Measurements from ENCODE around the gene LRRC23. TPM values are rescaled to one million over a fixed set of nuclear protein-coding genes. Genes with fewer than 3 reads are reported as not detected.
A peak's percentile ranks its signal among the peaks of the same experiment; 100 is the strongest.

The LRRC23 gene
- total and polyA plus RNA-seq, 2 of the 4 experiments (the other 2 are of a cell fraction), result 11.1 to 11.4 TPM

- ATAC-seq (ENCODE audit: low read depth), result no peak
- ChIA-PET POLR2A (ENCODE audit: unreplicated experiment) (interaction anchor here (0.7 kb wide), 1 partner anchor 401 kb away, joined by 3 read pairs; no protein-coding TSS in a partner anchor), CTCF (no interaction called here)
- Histone ChIP-seq H3K18ac (ENCODE audit: low read depth, low read length) (no peak overlapping the region), H3K4ac (ENCODE audit: low read depth, low read length) (no peak overlapping the region), H4K91ac (ENCODE audit: insufficient read depth, low read depth, low read length) (no peak overlapping the region), H3K27ac (ENCODE audit: insufficient read depth, low read length) (no peak overlapping the region), H4K5ac (ENCODE audit: low read depth, low read length) (no peak overlapping the region), H4K20me1 (ENCODE audit: insufficient read depth, low read length) (peaks cover 9% of the 10 kb centered on the region; the same call in 1 of the 2 replicates), H3K9ac (ENCODE audit: low read depth, low read length) (no peak overlapping the region), H3K14ac (replicated peaks; ENCODE audit: low read depth, low read length) (no peak overlapping the region), H4K8ac (ENCODE audit: low read depth in 2 of 2, low read length in 2 of 2) (no peak overlapping the region), H3K4me2 (ENCODE audit: low read depth, low read length) (no peak overlapping the region), H2BK120ac (ENCODE audit: low read depth, low read length) (no peak overlapping the region), H2AK5ac (ENCODE audit: low read depth, low read length) (no peak overlapping the region), H3K4me3 (ENCODE audit: insufficient read depth, low read depth, low read length) (no peak overlapping the region), H3K23ac (ENCODE audit: low read depth, low read length) (no peak overlapping the region), H3K36me3 (ENCODE audit: control insufficient read depth, insufficient read depth, low read length) (peaks cover 58% of the 10 kb centered on the region), H2AK9ac (replicated peaks; ENCODE audit: low read depth, low read length, poor library complexity) (peak overlapping the region; percentile 11), H2BK20ac (ENCODE audit: low read depth, low read length) (no peak overlapping the region), H3K9me3 (ENCODE audit: control insufficient read depth, insufficient read depth, low read length) (no peaks in the 10 kb centered on the region), H3K27me3 (ENCODE audit: control insufficient read depth, insufficient read depth, low read length) (no peaks in the 10 kb centered on the region), H2AFZ (replicated peaks; ENCODE audit: low read length, poor library complexity) (no peak overlapping the region), H3K79me1 (ENCODE audit: low read depth in 1 of 2, low read length in 2 of 2) (peaks cover 13 to 51% of the 10 kb centered on the region in 2 experiments; a peak in 3 of 4 replicates), H3K9me1 (ENCODE audit: insufficient read depth, low read length) (no peaks in the 10 kb centered on the region), H3K4me1 (ENCODE audit: control insufficient read depth, insufficient read depth, low read length) (peaks cover 2% of the 10 kb centered on the region; the same call in 1 of the 2 replicates), H2BK5ac (ENCODE audit: low read depth, low read length, poor library complexity, severe bottlenecking) (no peak overlapping the region), H3K56ac (ENCODE audit: extremely low read depth, insufficient read depth, low read length) (no peak overlapping the region), H2BK15ac (ENCODE audit: low read depth, low read length) (no peak overlapping the region)
- dilution Hi-C loops (cut with HindIII; ENCODE audit: low sequenced_read_pairs, unreplicated experiment), result no loop called here
- BruUV-seq (replicated peaks), result no TSS peak
- TF ChIP-seq RFX5 (IDR thresholded peaks at IDR 0.05; ENCODE audit: low read depth, low read length), result no peak
- no peak for TF ChIP-seq USF2 (IDR thresholded peaks at IDR 0.05; ENCODE audit: low read depth, low read length)
- no peak for TF ChIP-seq MXI1 (IDR thresholded peaks at IDR 0.05; ENCODE audit: borderline replicate concordance, low read depth, low read length)
- WGBS, 2 experiments (ENCODE audit: extremely low coverage in 2 of 2, insufficient read length in 1 of 2), result 86% methylated on average over 2 of the region's 2 CpGs; no CpG with 5 or more reads in 1 of the 2 experiments
- in situ Hi-C loops (cut with MboI; ENCODE audit: low sequenced_read_pairs), result no loop called here
- intact Hi-C loops (cut with micrococcal nuclease), result no loop called here
- DNase-seq, result no peak
Observed at GRCh38 chr12:6939191-6939540, 34.5 kb downstream of the LRRC23 start.
